H1 (cell line): ENCODE data around the gene MBNL2. TPM values are rescaled to one million over a fixed set of nuclear protein-coding genes. Genes with fewer than 3 reads are reported as not detected.

Experiments
- ATF3 ChIP-seq: IDR thresholded peaks from 2 replicates; pipeline ENCODE4 v1.6.1; 2011; ENCODE audit warnings: low read depth, mild to moderate bottlenecking, low read length; ENCODE audit not compliant: insufficient read depth
- CBX5 ChIP-seq: fragments of 300-800, 300-1000 bp; sonication (generic); IDR thresholded peaks from 2 replicates; pipeline ENCODE4 v1.7.1; 2016; ENCODE audit warnings: antibody characterized with exemption, low read length, low read depth
- CTCF ChIP-seq, 3 experiments: IDR thresholded peaks; 1 replicate in 2 of 3; 2 replicates in 1 of 3; pipeline versions ENCODE4 v1.5.1 to v1.6.1; 2011; ENCODE audit warnings: low read length in 3 of 3, mild to moderate bottlenecking in 3 of 3, inconsistent platforms in 2 of 3, low read depth in 1 of 3, moderate library complexity in 1 of 3; ENCODE audit not compliant: insufficient read depth in 1 of 3; ENCODE audit errors: control extremely low read depth in 1 of 3
- EGR1 ChIP-seq: IDR thresholded peaks from 2 replicates; pipeline ENCODE4 v1.6.1; 2011; ENCODE audit warnings: low read depth, low read length, borderline replicate concordance
- EZH2 ChIP-seq: fragments of 200-600 bp; sonication (generic); IDR thresholded peaks from 2 replicates; pipeline ENCODE4 v1.7.1; 2012; ENCODE audit warnings: low read depth, mild to moderate bottlenecking, moderate library complexity, low read length, inconsistent platforms; ENCODE audit not compliant: severe bottlenecking
- GABPA ChIP-seq: IDR thresholded peaks from 2 replicates; pipeline ENCODE4 v1.6.1; 2011; ENCODE audit warnings: mild to moderate bottlenecking, low read length, moderate library complexity, borderline replicate concordance; ENCODE audit not compliant: insufficient read depth
- MAFK ChIP-seq: IDR thresholded peaks from 2 replicates; pipeline ENCODE4 v1.6.1; 2012; ENCODE audit warnings: low read depth, mild to moderate bottlenecking, improper control_type of control experiment, low read length
- RXRA ChIP-seq: IDR thresholded peaks from 2 replicates; pipeline ENCODE4 v1.6.1; 2011; ENCODE audit warnings: low read depth, mild to moderate bottlenecking, low read length, moderate library complexity; ENCODE audit not compliant: insufficient read depth
- USF2 ChIP-seq: IDR thresholded peaks from 2 replicates; pipeline ENCODE4 v1.6.1; 2011; ENCODE audit warnings: low read length, improper control_type of control experiment
- polyA plus RNA-seq, 7 experiments: library from polyadenylated mRNA; depleted of rRNA in 3 of 7; stranded (reverse) in 5 of 7; unstranded in 2 of 7; fragments of >200 nt in 5 of 7; fragments of 200-250 nt in 2 of 7; gene quantifications; 1 replicate in 5 of 7; 2 replicates in 1 of 7; 4 replicates in 1 of 7; pipeline versions ENCODE4 v1.2.1 to v1.2.3, GENCODE V29; 2011 to 2013; ENCODE audit warnings: missing spikeins in 2 of 7, mixed read lengths in 2 of 7
- total RNA-seq: library from RNA; stranded (reverse); fragmentation: NEBNext Ultra II Directional; extraction: Animal tissue kit (Norgen Biotek cat#: 25700); gene quantifications from 2 replicates; pipeline ENCODE4 v1.2.1, GENCODE V29; 2021

Gene MBNL2
- total and polyA plus RNA-seq, 2 of the 8 experiments (the other 6 are each of a cell fraction or from before 2014, with no cell fraction given): 1.0 to 2.6 TPM

- TF ChIP-seq USF2 (no peak), GABPA (no peak), CBX5 (no peak), ATF3 (no peak), CTCF (IDR thresholded peaks at IDR 0.05; ENCODE audit: control extremely low read depth in 1 of 3, insufficient read depth in 1 of 3, low read depth in 1 of 3, low read length in 3 of 3) (no peak), MAFK (no peak), RXRA (no peak), EGR1 (no peak), EZH2 (no peak)
- TF ChIP-seq, all 59 proteins: peak for 0
These were observed 24.5 kb downstream of the MBNL2 start (continued) for GRCh38 chr13:97246596-97247158.
